Measurements from ENCODE around the gene VGLL4. TPM values are rescaled to one million over a fixed set of nuclear protein-coding genes. Genes with fewer than 3 reads are reported as not detected.

The VGLL4 gene
- polyA plus RNA-seq, 3 donors = 8.5 to 13.2 (median 10.0) TPM

DNA sequence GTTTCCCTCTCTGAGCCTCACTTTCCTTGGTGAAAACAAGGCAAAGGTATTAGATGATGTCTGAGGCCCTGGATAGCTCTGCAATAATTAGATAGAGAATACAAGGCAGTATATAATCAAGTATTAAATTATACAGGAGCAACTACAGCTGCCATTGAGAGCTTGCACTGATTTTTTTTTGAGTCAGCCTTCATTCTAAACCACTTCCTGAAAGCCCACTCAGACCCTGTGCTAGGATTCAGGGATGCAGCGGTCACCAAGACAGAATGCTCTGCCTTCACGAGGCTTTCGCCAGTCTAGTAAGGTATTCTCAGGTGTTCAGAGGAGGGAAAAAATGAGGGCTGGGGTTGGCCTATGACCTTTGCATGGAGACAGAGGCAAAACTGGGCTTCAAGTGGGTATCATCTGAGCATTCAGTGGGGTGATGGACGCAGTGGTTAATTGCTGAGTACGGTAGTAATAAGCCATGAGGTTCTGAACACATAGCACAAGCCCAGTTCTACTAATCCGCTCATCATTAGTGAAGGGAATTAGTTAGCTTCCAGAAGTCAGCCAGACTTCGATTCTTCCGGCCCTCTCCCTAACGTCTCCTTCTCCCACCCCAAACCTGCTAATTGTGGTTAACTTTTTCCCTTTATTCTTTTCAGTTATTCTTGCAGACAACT lies 3.6 kb downstream of the VGLL4 start:
- Histone ChIP-seq H3K9me3 (replicated peaks in 1 of 2; ENCODE audit: control insufficient read depth in 1 of 2, insufficient read depth in 1 of 2, low read length in 2 of 2) (no peaks in the 10 kb centered on the region), H3K79me2 (ENCODE audit: insufficient read depth, low read length) (peaks cover 86% of the 10 kb centered on the region), H3K4me2 (replicated peaks; ENCODE audit: extremely low read depth, low read length, poor library complexity, severe bottlenecking) (no peak overlapping the region), H3K9ac (ENCODE audit: insufficient read depth, low read length, poor library complexity, severe bottlenecking) (peak overlapping the region; percentile 19), H2AFZ (ENCODE audit: insufficient read depth, low read depth, low read length, poor library complexity, severe bottlenecking) (no peak overlapping the region), H3K4me1 (ENCODE audit: control insufficient read depth in 1 of 2, insufficient read depth in 2 of 2, low read length in 2 of 2) (peaks cover 13 to 23% of the 10 kb centered on the region in 2 donors), H3K27me3 (ENCODE audit: control insufficient read depth in 2 of 2, insufficient read depth in 2 of 2, low read length in 2 of 2) (no peaks in the 10 kb centered on the region), H3K4me3 (replicated peaks in 1 of 3; ENCODE audit: low read depth in 2 of 3, low read length in 3 of 3) (no peak overlapping the region), H3K27ac (ENCODE audit: low read depth in 1 of 2, low read length in 2 of 2) (no peak overlapping the region), H3K36me3 (replicated peaks in 1 of 2; ENCODE audit: control insufficient read depth in 1 of 2, insufficient read depth in 2 of 2, low read length in 2 of 2) (peaks cover 0 to 7% of the 10 kb centered on the region in 2 donors), H4K20me1 (ENCODE audit: insufficient read depth, low read length) (peaks cover 37% of the 10 kb centered on the region)
- no peak overlapping the region for H3K4me3 Mint-ChIP-seq
- intact Hi-C loops (cut with micrococcal nuclease) = no loop called here
- H3K4me1 Mint-ChIP-seq = peaks cover 50% of the 10 kb centered on the region
- peak overlapping the region in 1 of 7 donors; percentile 26 for H3K27ac Mint-ChIP-seq
- TF ChIP-seq, protein P1, sequence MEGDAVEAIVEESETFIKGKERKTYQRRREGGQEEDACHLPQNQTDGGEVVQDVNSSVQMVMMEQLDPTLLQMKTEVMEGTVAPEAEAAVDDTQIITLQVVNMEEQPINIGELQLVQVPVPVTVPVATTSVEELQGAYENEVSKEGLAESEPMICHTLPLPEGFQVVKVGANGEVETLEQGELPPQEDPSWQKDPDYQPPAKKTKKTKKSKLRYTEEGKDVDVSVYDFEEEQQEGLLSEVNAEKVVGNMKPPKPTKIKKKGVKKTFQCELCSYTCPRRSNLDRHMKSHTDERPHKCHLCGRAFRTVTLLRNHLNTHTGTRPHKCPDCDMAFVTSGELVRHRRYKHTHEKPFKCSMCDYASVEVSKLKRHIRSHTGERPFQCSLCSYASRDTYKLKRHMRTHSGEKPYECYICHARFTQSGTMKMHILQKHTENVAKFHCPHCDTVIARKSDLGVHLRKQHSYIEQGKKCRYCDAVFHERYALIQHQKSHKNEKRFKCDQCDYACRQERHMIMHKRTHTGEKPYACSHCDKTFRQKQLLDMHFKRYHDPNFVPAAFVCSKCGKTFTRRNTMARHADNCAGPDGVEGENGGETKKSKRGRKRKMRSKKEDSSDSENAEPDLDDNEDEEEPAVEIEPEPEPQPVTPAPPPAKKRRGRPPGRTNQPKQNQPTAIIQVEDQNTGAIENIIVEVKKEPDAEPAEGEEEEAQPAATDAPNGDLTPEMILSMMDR (IDR thresholded peaks at IDR 0.05) = no peak
- H3K27me3 Mint-ChIP-seq (ENCODE audit: low read depth in 3 of 3) = no peaks in the 10 kb centered on the region
- WGBS (ENCODE audit: insufficient coverage) = 75% methylated on average over 2 of the region's 9 CpGs
- peaks cover 6 to 10% of the 10 kb centered on the region in 2 donors for H3K36me3 Mint-ChIP-seq
- H3K9me3 Mint-ChIP-seq = peaks cover 0 to 2% (median 0%) of the 10 kb centered on the region in 7 donors
- no peak for DNase-seq

DNA sequence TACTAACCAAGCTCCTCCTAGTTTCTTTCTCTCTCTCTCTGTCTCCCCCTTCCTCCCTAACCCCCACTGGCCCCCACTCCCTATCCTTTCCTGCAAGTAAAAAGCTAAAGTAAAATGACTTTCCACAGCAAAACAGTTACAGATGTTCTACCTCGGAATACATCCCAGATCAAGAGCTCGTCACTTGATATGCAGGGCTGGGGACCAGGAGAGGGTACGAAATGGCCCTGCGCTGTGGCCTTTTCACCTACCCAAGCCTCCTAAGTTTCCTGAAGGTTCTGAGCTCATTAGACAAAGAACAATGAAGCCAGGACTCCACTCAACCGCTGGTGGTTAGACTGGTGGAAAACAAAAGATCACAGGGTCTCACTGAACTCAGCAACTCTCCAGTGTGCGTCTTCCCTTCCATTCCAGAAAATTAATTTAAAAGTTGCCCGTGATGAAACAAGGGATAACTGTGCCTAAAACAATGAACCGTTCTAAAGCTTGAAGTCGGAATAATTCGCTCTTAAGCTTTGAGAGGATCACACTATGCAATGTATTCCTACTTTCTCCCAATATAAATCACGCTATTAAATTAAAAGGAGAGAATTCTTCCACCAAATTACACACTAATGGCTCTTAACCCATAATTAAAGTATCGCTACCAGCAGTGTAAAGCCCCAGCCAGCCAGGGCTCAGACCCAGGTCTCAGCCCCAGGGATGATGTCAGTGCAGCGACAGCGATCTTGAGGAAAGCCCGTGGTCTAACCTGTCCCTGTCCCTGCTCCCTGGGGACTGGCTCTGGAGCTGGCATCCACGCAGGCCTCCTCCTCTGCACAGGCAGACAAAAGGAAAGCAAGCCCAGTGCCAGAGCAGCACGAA lies 5.0 kb downstream of the VGLL4 start:
- Mint-ChIP-seq H3K9me3 (no peaks in the 10 kb centered on the region), H3K4me1 (peaks cover 57% of the 10 kb centered on the region), H3K4me3 (no peak overlapping the region), H3K27ac (peak overlapping the region in 1 of 7 donors; percentile 14), H3K27me3 (ENCODE audit: low read depth in 3 of 3) (no peaks in the 10 kb centered on the region), H3K36me3 (peaks cover 6 to 10% of the 10 kb centered on the region in 2 donors)
- TF ChIP-seq, protein P1 (IDR thresholded peaks at IDR 0.05) = no peak
- intact Hi-C loops (cut with micrococcal nuclease) = no loop called here
- H3K4me2 ChIP-seq (replicated peaks; ENCODE audit: extremely low read depth, low read length, poor library complexity, severe bottlenecking) = no peak overlapping the region
- no peaks in the 10 kb centered on the region for H3K9me3 ChIP-seq (replicated peaks in 1 of 2; ENCODE audit: control insufficient read depth in 1 of 2, insufficient read depth in 1 of 2, low read length in 2 of 2)
- no peak overlapping the region for H3K4me3 ChIP-seq (replicated peaks in 1 of 3; ENCODE audit: low read depth in 2 of 3, low read length in 3 of 3)
- H3K4me1 ChIP-seq (ENCODE audit: control insufficient read depth in 1 of 2, insufficient read depth in 2 of 2, low read length in 2 of 2) = peaks cover 11 to 25% of the 10 kb centered on the region in 2 donors
- WGBS (ENCODE audit: insufficient coverage) = 92% methylated on average over 8 of the region's 17 CpGs
- no peak for DNase-seq
- H3K79me2 ChIP-seq (ENCODE audit: insufficient read depth, low read length) = peaks cover 100% of the 10 kb centered on the region
- H3K36me3 ChIP-seq (replicated peaks in 1 of 2; ENCODE audit: control insufficient read depth in 1 of 2, insufficient read depth in 2 of 2, low read length in 2 of 2) = peaks cover 0 to 7% of the 10 kb centered on the region in 2 donors
- H2AFZ ChIP-seq (ENCODE audit: insufficient read depth, low read depth, low read length, poor library complexity, severe bottlenecking) = no peak overlapping the region
- H4K20me1 ChIP-seq (ENCODE audit: insufficient read depth, low read length) = peaks cover 51% of the 10 kb centered on the region
- no peaks in the 10 kb centered on the region for H3K27me3 ChIP-seq (ENCODE audit: control insufficient read depth in 2 of 2, insufficient read depth in 2 of 2, low read length in 2 of 2)
- no peak overlapping the region for H3K27ac ChIP-seq (ENCODE audit: low read depth in 1 of 2, low read length in 2 of 2)
- H3K9ac ChIP-seq (ENCODE audit: insufficient read depth, low read length, poor library complexity, severe bottlenecking) = no peak overlapping the region
